Thoracic aorta (tissue), 2 donors: ENCODE results near the gene LIPT2. TPM values are rescaled to one million over a fixed set of nuclear protein-coding genes. Genes with fewer than 3 reads are reported as not detected.

Source experiments
- ATAC-seq: fragments of 150-250 bp; one replicate; pipeline ENCODE4 v1.8.0; 2017; ENCODE audit warnings: low read depth; ENCODE audit not compliant: insufficient number of reproducible peaks, low FRiP score
- DNase-seq: peaks from one replicate; pipeline ENCODE4 v3.0.0-alpha.2; 2020; ENCODE audit warnings: low spot score
- H3K27ac ChIP-seq, 2 donors: fragments of 200-600 bp; sonication (generic); 1 replicate in 1 of 2; 2 replicates in 1 of 2; pipeline ENCODE4 v1.5.1; 2016; ENCODE audit warnings: mild to moderate bottlenecking in 2 of 2, moderate library complexity in 2 of 2
- H3K27me3 ChIP-seq: fragments of 200-600 bp; sonication (generic); replicated peaks from 2 replicates; pipeline ENCODE4 v1.6.0; 2016; ENCODE audit warnings: mild to moderate bottlenecking; ENCODE audit not compliant: insufficient read depth
- H3K36me3 ChIP-seq: fragments of 200-600 bp; sonication (generic); one replicate; pipeline ENCODE4 v1.5.1; 2016
- H3K4me1 ChIP-seq, 2 donors: fragments of 200-600 bp; sonication (generic); 1 replicate in 1 of 2; 2 replicates in 1 of 2; pipeline versions ENCODE4 v1.5.1 to v1.6.0; 2016; ENCODE audit warnings: low read depth in 2 of 2, mild to moderate bottlenecking in 1 of 2; ENCODE audit not compliant: control insufficient read depth in 1 of 2
- H3K4me3 ChIP-seq: fragments of 200-600 bp; sonication (generic); 2 replicates; pipeline ENCODE4 v1.5.1; 2016; ENCODE audit warnings: mild to moderate bottlenecking
- H3K9me3 ChIP-seq: fragments of 200-600 bp; sonication (generic); 2 replicates; pipeline ENCODE4 v1.5.1; 2016
- total RNA-seq, 2 donors: library from RNA; depleted of rRNA; stranded (reverse); fragments of >200 nt; gene quantifications; one replicate each; pipeline versions ENCODE4 v1.1.0 to v1.2.3, GENCODE V29; 2016
- TF ChIP-seq, protein P1 (sequence below): fragments of 200-600 bp; sonication (generic); IDR thresholded peaks from one replicate; pipeline ENCODE4 v1.5.1; 2019; ENCODE audit warnings: antibody characterized with exemption

Gene LIPT2
- total RNA-seq, 2 donors from 2014 or later = 1.4 to 12.9 TPM

DNA sequence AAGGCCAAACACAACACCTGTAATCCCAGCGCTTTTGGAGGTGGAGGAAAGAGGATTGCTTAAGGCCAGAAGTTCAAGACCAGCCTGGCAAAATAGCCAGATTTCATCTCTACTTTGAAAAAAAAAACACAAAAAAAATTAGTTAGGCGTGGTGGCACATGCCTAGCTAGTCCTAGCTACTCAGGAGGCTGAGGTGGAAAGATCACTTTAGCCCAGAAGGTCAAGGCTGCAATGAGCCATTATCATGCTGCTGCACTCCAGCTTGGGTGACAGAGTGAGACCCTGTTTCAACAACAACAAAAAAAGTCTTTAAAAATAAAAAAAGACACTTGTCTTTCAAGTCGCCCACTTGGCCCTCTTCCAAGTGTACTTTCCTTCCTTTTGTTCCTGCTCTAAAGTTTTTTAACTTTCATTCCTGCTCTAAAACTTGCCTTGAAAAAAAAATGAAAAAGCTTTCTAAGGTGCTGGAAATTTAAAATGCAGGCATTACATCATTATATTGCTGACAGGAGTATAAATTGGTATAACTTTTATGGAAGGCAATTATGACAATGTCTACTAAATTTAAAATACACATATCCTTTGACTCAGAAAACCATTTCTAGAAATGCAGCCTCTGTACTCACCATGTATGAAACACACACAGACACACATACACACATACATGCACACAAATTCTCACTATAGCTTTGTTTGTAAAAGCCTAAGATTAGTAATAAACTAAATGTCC is 12.7 kb downstream of the LIPT2 start:
- no peak overlapping the region for H3K4me3 ChIP-seq
- H3K9me3 ChIP-seq = no peaks in the 10 kb centered on the region
- TF ChIP-seq, protein P1, sequence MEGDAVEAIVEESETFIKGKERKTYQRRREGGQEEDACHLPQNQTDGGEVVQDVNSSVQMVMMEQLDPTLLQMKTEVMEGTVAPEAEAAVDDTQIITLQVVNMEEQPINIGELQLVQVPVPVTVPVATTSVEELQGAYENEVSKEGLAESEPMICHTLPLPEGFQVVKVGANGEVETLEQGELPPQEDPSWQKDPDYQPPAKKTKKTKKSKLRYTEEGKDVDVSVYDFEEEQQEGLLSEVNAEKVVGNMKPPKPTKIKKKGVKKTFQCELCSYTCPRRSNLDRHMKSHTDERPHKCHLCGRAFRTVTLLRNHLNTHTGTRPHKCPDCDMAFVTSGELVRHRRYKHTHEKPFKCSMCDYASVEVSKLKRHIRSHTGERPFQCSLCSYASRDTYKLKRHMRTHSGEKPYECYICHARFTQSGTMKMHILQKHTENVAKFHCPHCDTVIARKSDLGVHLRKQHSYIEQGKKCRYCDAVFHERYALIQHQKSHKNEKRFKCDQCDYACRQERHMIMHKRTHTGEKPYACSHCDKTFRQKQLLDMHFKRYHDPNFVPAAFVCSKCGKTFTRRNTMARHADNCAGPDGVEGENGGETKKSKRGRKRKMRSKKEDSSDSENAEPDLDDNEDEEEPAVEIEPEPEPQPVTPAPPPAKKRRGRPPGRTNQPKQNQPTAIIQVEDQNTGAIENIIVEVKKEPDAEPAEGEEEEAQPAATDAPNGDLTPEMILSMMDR = no peak
- H3K27ac ChIP-seq = no peak overlapping the region
- H3K4me1 ChIP-seq = no peaks in the 10 kb centered on the region
- H3K36me3 ChIP-seq = no peaks in the 10 kb centered on the region
- H3K27me3 ChIP-seq = no peaks in the 10 kb centered on the region
- DNase-seq = no peak
- ATAC-seq = no peak

DNA sequence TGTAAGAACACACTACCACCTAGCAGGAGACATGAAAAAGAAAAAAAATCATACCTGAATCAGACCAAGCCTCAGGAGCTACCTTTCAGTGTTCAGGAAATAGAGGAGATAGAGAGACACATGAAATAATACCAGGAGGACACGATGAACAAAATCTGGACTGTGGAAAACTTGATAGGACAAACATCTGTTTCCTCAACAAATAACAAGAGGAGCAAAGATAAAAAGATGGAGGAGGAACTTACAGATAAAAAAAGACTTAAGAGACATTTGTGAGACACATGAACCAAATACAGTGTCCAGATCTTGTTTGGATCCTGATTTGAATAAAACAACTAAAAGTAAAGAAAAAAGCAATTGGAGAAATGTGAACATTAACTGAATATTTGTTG is 13.8 kb downstream of the LIPT2 start:
- Histone ChIP-seq H3K27ac (no peak overlapping the region), H3K36me3 (no peaks in the 10 kb centered on the region), H3K4me1 (no peaks in the 10 kb centered on the region), H3K27me3 (no peaks in the 10 kb centered on the region), H3K9me3 (no peaks in the 10 kb centered on the region), H3K4me3 (no peak overlapping the region)
- DNase-seq (no peak), ATAC-seq (no peak)
- TF ChIP-seq, protein P1 = no peak

DNA sequence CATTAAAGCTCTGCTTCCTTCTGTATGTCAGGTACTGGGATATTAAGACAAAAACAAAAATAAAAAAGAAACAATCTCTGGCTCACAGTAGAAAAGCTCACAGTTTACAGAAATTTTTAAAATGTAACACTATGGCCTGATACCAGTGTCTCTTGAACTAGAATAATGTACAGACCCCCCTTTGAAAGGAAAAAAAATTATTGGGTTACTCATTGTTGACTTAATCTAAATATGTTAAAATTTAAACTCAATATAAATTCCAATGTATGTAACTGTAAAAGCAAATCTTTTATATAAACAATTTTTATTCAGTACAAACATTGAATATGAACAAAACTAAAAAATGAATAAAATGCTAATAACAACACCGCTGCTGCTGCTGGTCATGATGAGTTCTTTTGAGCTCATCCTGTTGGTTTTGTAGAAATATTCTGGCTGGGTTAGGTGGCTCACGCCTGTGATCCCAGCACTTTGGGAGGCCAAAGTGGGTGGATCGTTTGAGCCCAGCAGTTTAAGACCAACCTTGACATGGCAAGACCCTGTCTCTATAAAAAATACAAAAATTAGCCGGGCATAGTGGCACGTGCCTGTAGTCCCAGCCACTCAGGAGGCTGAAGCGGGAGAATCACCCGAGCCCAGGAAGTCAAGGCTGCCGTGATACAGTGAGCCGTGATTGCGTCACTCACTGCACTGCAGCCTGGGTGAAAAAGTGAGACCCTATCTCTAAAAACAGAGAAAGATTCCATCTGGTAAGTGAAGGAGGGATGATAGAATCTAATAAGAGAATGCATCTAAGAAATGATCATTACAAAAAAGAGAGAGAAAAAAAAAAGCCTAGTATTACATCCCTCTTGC is 14.4 kb downstream of the LIPT2 start:
- Histone ChIP-seq H3K27ac (no peak overlapping the region), H3K4me3 (no peak overlapping the region), H3K27me3 (no peaks in the 10 kb centered on the region), H3K4me1 (no peaks in the 10 kb centered on the region), H3K9me3 (no peaks in the 10 kb centered on the region), H3K36me3 (no peaks in the 10 kb centered on the region)
- DNase-seq (no peak), ATAC-seq (no peak)
- TF ChIP-seq, protein P1 = no peak

DNA sequence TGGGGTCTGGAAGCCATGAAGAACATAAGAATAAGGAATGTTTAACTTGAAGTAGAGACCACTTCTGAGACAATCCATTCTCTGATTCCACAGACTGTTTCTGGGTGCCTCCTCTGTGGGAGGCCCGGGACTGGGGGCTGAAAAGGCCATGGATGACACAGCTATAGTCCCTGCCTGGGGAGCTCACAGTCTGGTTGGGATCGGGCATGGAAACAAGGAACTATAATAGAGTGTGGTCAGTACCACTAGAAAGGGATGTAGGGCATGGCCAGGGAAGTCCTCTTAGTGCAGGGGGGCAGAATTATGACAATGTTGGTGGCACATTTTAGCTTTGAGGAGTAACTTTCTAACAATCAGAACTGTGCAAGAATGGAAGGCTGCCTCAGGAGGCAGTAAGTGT is 17.0 kb downstream of the LIPT2 start:
- no peak overlapping the region for H3K27ac ChIP-seq
- TF ChIP-seq, protein P1 = no peak
- H3K9me3 ChIP-seq = no peaks in the 10 kb centered on the region
- H3K27me3 ChIP-seq = no peaks in the 10 kb centered on the region
- H3K36me3 ChIP-seq = no peaks in the 10 kb centered on the region
- no peak overlapping the region for H3K4me3 ChIP-seq
- ATAC-seq (no peak), DNase-seq (no peak)
- no peaks in the 10 kb centered on the region for H3K4me1 ChIP-seq

DNA sequence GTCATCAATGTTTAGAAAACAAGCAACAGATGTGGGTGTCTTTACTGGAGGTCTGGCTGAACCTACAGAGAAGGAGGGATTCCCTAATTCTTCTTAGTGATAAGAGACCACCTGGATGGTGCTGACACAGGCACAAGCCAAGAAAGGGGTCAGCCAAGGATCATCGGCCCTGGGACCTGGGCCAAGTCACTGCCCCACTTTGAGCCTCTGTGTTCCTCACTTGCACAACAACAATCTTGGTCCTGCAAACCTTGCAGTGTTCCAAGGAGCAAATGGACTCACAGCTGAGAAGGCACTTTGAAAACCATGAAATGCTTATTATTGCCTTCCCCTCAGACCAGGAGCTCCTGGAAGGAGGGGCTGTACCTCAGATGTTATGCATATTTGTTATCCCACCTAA is 19.2 kb downstream of the LIPT2 start:
- ATAC-seq (no peak), DNase-seq (no peak)
- H3K36me3 ChIP-seq = no peaks in the 10 kb centered on the region
- H3K27ac ChIP-seq = no peak overlapping the region
- TF ChIP-seq, protein P1 = no peak
- no peaks in the 10 kb centered on the region for H3K9me3 ChIP-seq
- no peaks in the 10 kb centered on the region for H3K4me1 ChIP-seq
- H3K27me3 ChIP-seq = no peaks in the 10 kb centered on the region
- H3K4me3 ChIP-seq = no peak overlapping the region
